HG02840 (cell line): ENCODE measurements around the gene KTN1.

Source experiments
- ATAC-seq: cut with Tn5 transposase; IDR thresholded peaks from one replicate; pipeline ENCODE4 v1.9.1; 2021; ENCODE audit warnings: mild to moderate bottlenecking, moderate library complexity, moderate number of reproducible peaks; ENCODE audit not compliant: unreplicated experiment, low FRiP score

Gene KTN1

GRCh38 chr14:55665067-55665675, 85.2 kb downstream of the KTN1 start:
- ATAC-seq = no peak

- ATAC-seq = no peak
These were observed 87.8 kb downstream of the KTN1 start for GRCh38 chr14:55667801-55668200.

GRCh38 chr14:55671641-55672040, 91.6 kb downstream of the KTN1 start:
- no peak for ATAC-seq

GRCh38 chr14:55673048-55673447, 93.0 kb downstream of the KTN1 start:
- no peak for ATAC-seq

- no peak for ATAC-seq
These were observed 101.1 kb downstream of the KTN1 start for GRCh38 chr14:55681096-55681495.

GRCh38 chr14:55684956-55685584, 105.1 kb downstream of the KTN1 start:
- no peak for ATAC-seq

- no peak for ATAC-seq
These were observed 106.7 kb downstream of the KTN1 start for GRCh38 chr14:55686713-55687112.

GRCh38 chr14:55688566-55688965, 108.6 kb downstream of the KTN1 start:
- no peak for ATAC-seq

- ATAC-seq = no peak
These were observed 110.2 kb downstream of the KTN1 start for GRCh38 chr14:55689981-55690871.

- ATAC-seq = no peak
These were observed 111.7 kb downstream of the KTN1 start for GRCh38 chr14:55691659-55692058.

- no peak for ATAC-seq
These were observed 113.9 kb downstream of the KTN1 start for GRCh38 chr14:55693904-55694303.

GRCh38 chr14:55697414-55697861, 117.4 kb downstream of the KTN1 start:
- no peak for ATAC-seq

- ATAC-seq = no peak
These were observed 118.0 kb downstream of the KTN1 start for GRCh38 chr14:55698051-55698450.

- no peak for ATAC-seq
These were observed 119.4 kb downstream of the KTN1 start for GRCh38 chr14:55699131-55700057.

GRCh38 chr14:55701638-55702037, 121.6 kb downstream of the KTN1 start:
- ATAC-seq = peak; percentile 96

- ATAC-seq = no peak
These were observed 122.5 kb downstream of the KTN1 start for GRCh38 chr14:55702511-55702910.

- ATAC-seq = no peak
These were observed 124.6 kb downstream of the KTN1 start for GRCh38 chr14:55704654-55705053.

- no peak for ATAC-seq
These were observed 125.8 kb downstream of the KTN1 start for GRCh38 chr14:55705651-55706364.

- ATAC-seq = no peak
These were observed 126.3 kb downstream of the KTN1 start for GRCh38 chr14:55706365-55706684.

GRCh38 chr14:55706893-55707292, 126.9 kb downstream of the KTN1 start:
- no peak for ATAC-seq
